OCI-LY1 (cell line): ENCODE results near the gene BEST3.

Experiments used
- EZH2 ChIP-seq: fragments of 200-600 bp; sonication (generic), shearing (Covaris generic); IDR thresholded peaks from 2 replicates; pipeline ENCODE4 v1.8.0; 2017; ENCODE audit warnings: borderline replicate concordance, mixed run types, mild to moderate bottlenecking, antibody characterized with exemption, low read length, moderate library complexity, mixed read lengths
- TF ChIP-seq, protein P1 (sequence below): fragments of 200-600 bp; sonication (generic), shearing (Covaris generic); IDR thresholded peaks from 2 replicates; pipeline ENCODE4 v1.5.1; 2017; ENCODE audit warnings: mild to moderate bottlenecking, antibody characterized with exemption, low read length, moderate library complexity, mixed read lengths

DNA sequence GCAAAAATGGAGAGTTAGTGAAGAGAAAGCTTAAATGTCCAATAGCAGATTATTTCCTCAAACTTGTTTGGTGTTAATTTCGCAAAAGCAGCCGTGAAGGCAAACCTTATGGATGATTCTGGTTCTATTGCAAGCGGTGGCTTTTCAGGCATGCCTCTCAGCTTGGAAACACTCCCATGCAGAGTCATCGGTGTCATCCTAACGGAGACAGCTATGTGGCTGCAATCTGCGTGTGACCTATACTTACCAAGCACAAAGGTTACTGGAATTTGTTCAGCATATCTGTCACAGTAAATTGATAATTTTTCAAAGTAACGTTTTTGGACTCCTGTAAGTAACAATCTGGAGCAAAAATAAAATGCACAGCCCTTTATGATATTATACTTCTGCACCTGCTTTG is 5.0 kb downstream of the BEST3 start:
- TF ChIP-seq, protein P1, sequence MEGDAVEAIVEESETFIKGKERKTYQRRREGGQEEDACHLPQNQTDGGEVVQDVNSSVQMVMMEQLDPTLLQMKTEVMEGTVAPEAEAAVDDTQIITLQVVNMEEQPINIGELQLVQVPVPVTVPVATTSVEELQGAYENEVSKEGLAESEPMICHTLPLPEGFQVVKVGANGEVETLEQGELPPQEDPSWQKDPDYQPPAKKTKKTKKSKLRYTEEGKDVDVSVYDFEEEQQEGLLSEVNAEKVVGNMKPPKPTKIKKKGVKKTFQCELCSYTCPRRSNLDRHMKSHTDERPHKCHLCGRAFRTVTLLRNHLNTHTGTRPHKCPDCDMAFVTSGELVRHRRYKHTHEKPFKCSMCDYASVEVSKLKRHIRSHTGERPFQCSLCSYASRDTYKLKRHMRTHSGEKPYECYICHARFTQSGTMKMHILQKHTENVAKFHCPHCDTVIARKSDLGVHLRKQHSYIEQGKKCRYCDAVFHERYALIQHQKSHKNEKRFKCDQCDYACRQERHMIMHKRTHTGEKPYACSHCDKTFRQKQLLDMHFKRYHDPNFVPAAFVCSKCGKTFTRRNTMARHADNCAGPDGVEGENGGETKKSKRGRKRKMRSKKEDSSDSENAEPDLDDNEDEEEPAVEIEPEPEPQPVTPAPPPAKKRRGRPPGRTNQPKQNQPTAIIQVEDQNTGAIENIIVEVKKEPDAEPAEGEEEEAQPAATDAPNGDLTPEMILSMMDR = no peak
- TF ChIP-seq EZH2 = no peak
